GM12874 (cell line): ENCODE results near the gene IFNK.

Experiments used
- CTCF ChIP-seq: IDR thresholded peaks from 2 replicates; pipeline ENCODE4 v1.5.1; 2011; ENCODE audit warnings: low read depth, mild to moderate bottlenecking, control low read depth, low read length, moderate library complexity; ENCODE audit not compliant: insufficient read depth

The IFNK gene

GRCh38 chr9:27564670-27565069 lies 40.6 kb downstream of the IFNK start:
- TF ChIP-seq CTCF: no peak

DNA sequence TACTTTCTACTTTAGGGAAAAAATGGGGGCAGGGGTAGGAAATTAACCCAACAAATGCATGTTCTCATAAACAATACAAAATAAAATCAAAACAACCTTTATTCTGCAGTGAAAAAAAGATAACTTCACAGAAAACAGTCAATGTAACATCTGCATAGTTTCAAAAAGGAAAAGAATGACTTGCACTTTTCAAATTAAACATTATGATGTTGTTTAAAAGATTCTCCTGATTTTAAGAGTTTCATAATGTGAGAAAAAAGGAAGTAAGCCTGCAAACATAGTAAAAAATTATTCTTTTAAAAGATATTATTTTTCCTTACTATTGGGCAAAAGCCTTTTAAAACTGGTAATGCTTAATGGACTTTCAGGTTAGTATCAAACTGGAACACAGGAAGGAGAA lies 41.6 kb downstream of the IFNK start:
- TF ChIP-seq CTCF: no peak

DNA sequence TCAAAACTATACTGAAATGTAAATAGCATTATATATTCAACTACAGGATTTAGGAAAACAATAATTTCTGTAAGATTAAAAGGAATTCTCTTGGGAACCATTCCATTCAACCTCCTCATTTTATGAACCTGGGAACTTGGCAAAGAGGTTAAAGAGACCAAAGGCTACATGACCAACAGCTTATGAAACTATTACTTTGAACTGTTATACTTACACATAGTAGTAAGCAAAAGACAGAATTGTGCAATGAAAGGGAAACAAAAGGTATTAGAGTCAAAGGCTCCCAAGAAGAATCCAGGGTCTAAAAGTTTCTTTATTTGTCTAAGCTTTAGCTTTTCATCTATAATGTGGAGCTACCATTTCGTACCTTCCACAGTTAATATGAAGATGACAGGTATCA lies 42.0 kb downstream of the IFNK start:
- TF ChIP-seq CTCF: no peak

- no peak for TF ChIP-seq CTCF
Observed at GRCh38 chr9:27569406-27569805, 45.3 kb downstream of the IFNK start.

- no peak for TF ChIP-seq CTCF
Observed at GRCh38 chr9:27571011-27571410, 46.9 kb downstream of the IFNK start.

DNA sequence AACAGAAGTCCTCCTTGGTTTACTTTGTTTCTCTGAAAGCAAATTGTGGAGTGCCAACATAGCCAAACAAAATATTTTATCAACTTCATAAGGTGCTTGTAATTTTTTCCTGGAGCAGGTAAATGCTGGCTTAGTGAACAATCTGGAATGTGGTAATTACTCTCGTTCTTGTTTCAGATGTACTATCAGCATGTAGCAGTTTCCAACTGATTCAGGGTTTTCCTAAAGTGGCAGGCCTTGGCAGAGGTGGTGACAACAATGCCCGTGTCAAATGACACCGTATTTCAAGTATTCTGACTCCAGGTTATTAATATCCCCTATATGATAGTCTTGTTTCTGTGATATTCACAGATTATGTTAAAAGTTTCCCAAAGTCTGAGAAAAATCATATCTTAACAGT lies 48.0 kb downstream of the IFNK start:
- TF ChIP-seq CTCF: no peak

- TF ChIP-seq CTCF: no peak
Observed at GRCh38 chr9:27572566-27572917, 48.5 kb downstream of the IFNK start.

GRCh38 chr9:27572918-27573633 lies 49.0 kb downstream of the IFNK start, which contains the start of gene C9orf72:
C9orf72 (minus strand) TSS chr9:27573481; CDS start chr9:27567120, 6,361 bp downstream.
- TF ChIP-seq CTCF: no peak
